Measurements from ENCODE around the gene PSMB7. TPM values are rescaled to one million over a fixed set of nuclear protein-coding genes. Genes with fewer than 3 reads are reported as not detected.

PSMB7 gene
- total and polyA plus RNA-seq, 2 donors (not counting 1 experiment from before 2014, with no cell fraction given) = 69.5 to 73.1 TPM

- Histone ChIP-seq H3K27me3 (replicated peaks in 1 of 4; ENCODE audit: control extremely low read depth in 1 of 4, control insufficient read depth in 3 of 4, insufficient read depth in 4 of 4, low read length in 3 of 4) (no peaks in the 10 kb centered on the region), H3K4me3 (ENCODE audit: control extremely low read depth in 1 of 5, extremely low read depth in 1 of 5, insufficient read depth in 1 of 5, low read depth in 2 of 5, low read length in 4 of 5) (no peak overlapping the region), H3K36me3 (replicated peaks in 1 of 2; ENCODE audit: control extremely low read depth in 1 of 2, control insufficient read depth in 1 of 2, extremely low read depth in 1 of 2, insufficient read depth in 2 of 2, low read length in 1 of 2) (peaks cover 0 to 61% of the 10 kb centered on the region in 2 experiments), H4K20me1 (ENCODE audit: control insufficient read depth, insufficient read depth, low read length, poor library complexity, severe bottlenecking) (no peaks in the 10 kb centered on the region), H3K79me2 (ENCODE audit: control insufficient read depth, insufficient read depth, low read length) (no peaks in the 10 kb centered on the region), H3K27ac (ENCODE audit: low read length in 2 of 2) (no peak overlapping the region), H3K4me2 (replicated peaks; ENCODE audit: low read depth, low read length, poor library complexity, severe bottlenecking) (no peak overlapping the region), H3K4me1 (ENCODE audit: control insufficient read depth in 2 of 2, insufficient read depth in 2 of 2, low read length in 2 of 2) (peaks cover 0 to 5% of the 10 kb centered on the region in 2 donors), H3K9me3 (ENCODE audit: control extremely low read depth in 1 of 3, control insufficient read depth in 2 of 3, insufficient read depth in 1 of 3, low read length in 2 of 3) (no peaks in the 10 kb centered on the region), H2AFZ (ENCODE audit: insufficient read depth, low read depth, low read length, poor library complexity, severe bottlenecking) (no peak overlapping the region), H3K9ac (ENCODE audit: low read length) (no peak overlapping the region)
- no peaks in the 10 kb centered on the region for H3K27me3 Mint-ChIP-seq
- ChIA-PET CTCF (interaction anchor here (0.6 to 1.0 kb wide), 2 partner anchors 171 to 187 kb away, joined by 4 to 5 read pairs; no protein-coding TSS in a partner anchor), POLR2A (no interaction called here)
- H3K4me1 Mint-ChIP-seq = peaks cover 8% of the 10 kb centered on the region
- intact Hi-C loops (cut with micrococcal nuclease) = no loop called here
- DNase-seq (no peak), ATAC-seq (ENCODE audit: low read depth) (no peak)
- peak overlapping the region; percentile 56 for H3K27ac Mint-ChIP-seq
- no peak for TF ChIP-seq EZH2 (IDR thresholded peaks at IDR 0.05; ENCODE audit: borderline replicate concordance, insufficient read depth, low read depth, low read length, poor library complexity, severe bottlenecking)
- TF ChIP-seq, protein P1, sequence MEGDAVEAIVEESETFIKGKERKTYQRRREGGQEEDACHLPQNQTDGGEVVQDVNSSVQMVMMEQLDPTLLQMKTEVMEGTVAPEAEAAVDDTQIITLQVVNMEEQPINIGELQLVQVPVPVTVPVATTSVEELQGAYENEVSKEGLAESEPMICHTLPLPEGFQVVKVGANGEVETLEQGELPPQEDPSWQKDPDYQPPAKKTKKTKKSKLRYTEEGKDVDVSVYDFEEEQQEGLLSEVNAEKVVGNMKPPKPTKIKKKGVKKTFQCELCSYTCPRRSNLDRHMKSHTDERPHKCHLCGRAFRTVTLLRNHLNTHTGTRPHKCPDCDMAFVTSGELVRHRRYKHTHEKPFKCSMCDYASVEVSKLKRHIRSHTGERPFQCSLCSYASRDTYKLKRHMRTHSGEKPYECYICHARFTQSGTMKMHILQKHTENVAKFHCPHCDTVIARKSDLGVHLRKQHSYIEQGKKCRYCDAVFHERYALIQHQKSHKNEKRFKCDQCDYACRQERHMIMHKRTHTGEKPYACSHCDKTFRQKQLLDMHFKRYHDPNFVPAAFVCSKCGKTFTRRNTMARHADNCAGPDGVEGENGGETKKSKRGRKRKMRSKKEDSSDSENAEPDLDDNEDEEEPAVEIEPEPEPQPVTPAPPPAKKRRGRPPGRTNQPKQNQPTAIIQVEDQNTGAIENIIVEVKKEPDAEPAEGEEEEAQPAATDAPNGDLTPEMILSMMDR (IDR thresholded peaks at IDR 0.05) = no peak
- WGBS (ENCODE audit: insufficient coverage) = 98% methylated on average over 16 of the region's 18 CpGs
- no peak overlapping the region for H3K4me3 Mint-ChIP-seq
- H3K9me3 Mint-ChIP-seq (ENCODE audit: insufficient read depth) = no peaks in the 10 kb centered on the region
These were observed 101.3 kb downstream of the PSMB7 start for GRCh38 chr9:124313940-124314339.

DNA sequence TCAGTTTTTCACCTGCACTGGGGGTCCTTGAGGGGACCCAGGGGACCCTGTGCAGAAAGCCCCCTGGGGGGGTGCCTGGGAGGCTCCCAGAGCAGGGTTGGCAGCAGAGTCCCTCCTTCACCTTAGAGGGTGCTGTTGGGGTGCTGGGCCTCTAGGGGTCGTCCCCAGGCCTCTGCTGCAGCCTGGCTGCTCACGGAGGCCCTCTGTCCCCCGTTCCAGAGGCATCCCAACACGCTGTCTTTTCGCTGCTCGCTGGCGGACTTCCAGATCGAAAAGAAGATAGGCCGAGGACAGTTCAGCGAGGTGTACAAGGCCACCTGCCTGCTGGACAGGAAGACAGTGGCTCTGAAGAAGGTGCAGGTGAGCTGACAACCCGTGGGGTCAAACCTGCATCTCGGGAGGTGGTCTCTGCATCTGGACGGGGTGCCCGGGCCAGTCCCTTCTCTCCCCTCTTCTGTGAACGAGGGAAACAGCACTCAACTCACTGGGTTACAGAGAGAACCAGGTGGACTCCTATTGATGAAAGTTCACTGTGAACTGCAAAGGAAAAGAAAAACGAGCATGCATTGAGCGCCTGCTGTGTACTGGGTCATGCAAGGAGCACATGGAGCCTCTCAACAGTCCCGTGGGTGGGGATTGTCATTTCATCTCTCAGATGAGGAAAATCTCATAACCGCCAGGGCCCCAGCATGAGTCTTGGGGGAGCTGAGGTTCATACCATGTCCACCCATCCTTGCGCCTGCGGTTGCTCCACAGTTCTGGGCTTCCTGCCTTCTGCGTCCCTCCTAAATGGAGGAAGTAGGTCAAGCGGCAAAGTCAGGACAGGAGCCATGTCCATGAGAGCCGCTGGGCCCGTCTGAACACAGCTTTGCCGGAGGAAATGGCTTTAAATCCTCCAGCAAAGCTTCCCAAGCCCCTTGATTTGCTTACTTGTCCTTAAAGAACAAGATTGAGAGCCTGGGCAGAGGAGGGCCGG is 102.7 kb downstream of the PSMB7 start:
- CTCF ChIA-PET = interaction anchor here (1.7 to 2.4 kb wide), 2 partner anchors 12 to 186 kb away, joined by 4 to 14 read pairs; no protein-coding TSS in a partner anchor
- Histone ChIP-seq H3K4me3 (ENCODE audit: control extremely low read depth in 1 of 5, extremely low read depth in 1 of 5, insufficient read depth in 1 of 5, low read depth in 2 of 5, low read length in 4 of 5) (no peak overlapping the region), H3K9ac (ENCODE audit: low read length) (no peak overlapping the region), H3K36me3 (replicated peaks in 1 of 2; ENCODE audit: control extremely low read depth in 1 of 2, control insufficient read depth in 1 of 2, extremely low read depth in 1 of 2, insufficient read depth in 2 of 2, low read length in 1 of 2) (peaks cover 0 to 65% of the 10 kb centered on the region in 2 experiments), H2AFZ (ENCODE audit: insufficient read depth, low read depth, low read length, poor library complexity, severe bottlenecking) (no peak overlapping the region), H3K79me2 (ENCODE audit: control insufficient read depth, insufficient read depth, low read length) (peaks cover 5% of the 10 kb centered on the region), H3K27ac (ENCODE audit: low read length in 2 of 2) (no peak overlapping the region), H3K9me3 (ENCODE audit: control extremely low read depth in 1 of 3, control insufficient read depth in 2 of 3, insufficient read depth in 1 of 3, low read length in 2 of 3) (no peaks in the 10 kb centered on the region), H3K27me3 (replicated peaks in 1 of 4; ENCODE audit: control extremely low read depth in 1 of 4, control insufficient read depth in 3 of 4, insufficient read depth in 4 of 4, low read length in 3 of 4) (no peaks in the 10 kb centered on the region), H3K4me2 (replicated peaks; ENCODE audit: low read depth, low read length, poor library complexity, severe bottlenecking) (no peak overlapping the region), H3K4me1 (ENCODE audit: control insufficient read depth in 2 of 2, insufficient read depth in 2 of 2, low read length in 2 of 2) (peaks cover 0 to 5% of the 10 kb centered on the region in 2 donors), H4K20me1 (ENCODE audit: control insufficient read depth, insufficient read depth, low read length, poor library complexity, severe bottlenecking) (no peaks in the 10 kb centered on the region)
- ATAC-seq (ENCODE audit: low read depth) = no peak
- Mint-ChIP-seq H3K4me1 (peaks cover 8% of the 10 kb centered on the region), H3K27me3 (no peaks in the 10 kb centered on the region), H3K27ac (no peak overlapping the region), H3K4me3 (no peak overlapping the region), H3K9me3 (ENCODE audit: insufficient read depth) (no peaks in the 10 kb centered on the region)
- TF ChIP-seq, protein P1 (IDR thresholded peaks at IDR 0.05) = no peak
- no peak for TF ChIP-seq EZH2 (IDR thresholded peaks at IDR 0.05; ENCODE audit: borderline replicate concordance, insufficient read depth, low read depth, low read length, poor library complexity, severe bottlenecking)
- intact Hi-C loops (cut with micrococcal nuclease) = no loop called here
- POLR2A ChIA-PET = no interaction called here
- no peak for DNase-seq
- WGBS (ENCODE audit: insufficient coverage) = 93% methylated on average over 26 of the region's 27 CpGs

Data from B cell (primary cell).